ENCODE data around the gene HECTD4. TPM values are rescaled to one million over a fixed set of nuclear protein-coding genes. Genes with fewer than 3 reads are reported as not detected.
"Not testable (repeated sequence)": the region's sequence is repeated elsewhere in the genome, so short reads cannot be mapped to it uniquely, and the experiment has no call there.

The HECTD4 gene
- total RNA-seq, 1 donor from 2014 or later = 28.2 TPM

DNA sequence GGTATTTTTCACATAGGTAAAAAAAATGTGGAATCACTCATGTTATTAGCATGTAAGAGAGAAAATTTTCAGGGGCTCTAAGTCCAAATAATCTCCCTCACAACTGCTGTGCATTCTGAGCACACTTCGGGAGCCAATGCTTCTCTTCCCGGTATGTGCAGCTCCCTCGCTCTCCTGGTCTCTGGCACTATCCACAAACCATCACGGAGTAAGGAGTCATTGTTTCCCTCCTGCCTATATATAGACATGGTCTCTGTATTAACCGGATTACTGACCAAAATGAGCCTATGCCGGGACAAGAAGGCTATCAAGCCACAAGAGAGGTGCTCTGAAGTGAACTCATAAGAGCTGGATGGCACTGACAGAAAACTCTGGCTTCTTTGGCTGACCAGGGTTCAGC is 13.4 kb downstream of the HECTD4 start:
- no peak for DNase-seq (ENCODE audit: low spot score)
- intact Hi-C loops (cut with DNase I) = no loop called here

DNA sequence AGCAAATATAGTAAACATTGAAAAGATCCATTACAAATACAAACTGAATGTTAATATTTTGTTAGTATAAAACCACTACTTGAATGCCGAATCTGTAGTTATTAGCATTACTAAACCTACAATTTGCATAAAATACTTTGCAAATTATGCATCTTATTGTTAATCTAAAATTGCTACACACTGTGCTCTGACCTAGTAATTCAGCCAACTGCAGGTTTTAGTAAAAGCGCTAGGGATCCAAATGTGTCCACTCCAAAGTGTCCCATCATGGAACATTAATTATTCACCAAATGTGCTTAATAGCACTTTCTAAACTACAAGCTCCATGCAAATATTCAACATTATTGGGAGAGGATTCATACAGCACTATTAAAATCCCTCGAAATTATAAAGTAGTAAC is 14.3 kb downstream of the HECTD4 start:
- DNase-seq (ENCODE audit: low spot score) = no peak
- intact Hi-C loops (cut with DNase I) = no loop called here

DNA sequence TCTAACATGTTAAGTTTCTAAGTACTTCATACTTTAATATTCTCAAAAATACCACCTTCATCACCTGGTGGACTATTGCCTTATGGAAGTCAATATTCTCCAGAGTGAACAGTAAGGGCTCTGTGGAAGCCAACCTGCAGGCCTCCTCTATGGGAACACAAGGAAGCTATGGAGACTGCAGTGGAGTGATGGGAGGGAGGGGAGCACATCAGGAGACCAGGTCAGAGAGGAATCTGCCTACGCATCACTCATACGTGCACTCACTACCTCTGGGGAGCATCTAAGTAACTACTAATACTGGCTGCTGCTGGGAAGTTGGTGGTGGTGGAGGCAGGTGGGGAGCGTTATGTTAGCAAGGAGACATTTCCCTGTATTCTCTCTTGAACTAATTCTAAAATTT is 19.9 kb downstream of the HECTD4 start:
- no peak for DNase-seq (ENCODE audit: low spot score)
- intact Hi-C loops (cut with DNase I) = no loop called here

DNA sequence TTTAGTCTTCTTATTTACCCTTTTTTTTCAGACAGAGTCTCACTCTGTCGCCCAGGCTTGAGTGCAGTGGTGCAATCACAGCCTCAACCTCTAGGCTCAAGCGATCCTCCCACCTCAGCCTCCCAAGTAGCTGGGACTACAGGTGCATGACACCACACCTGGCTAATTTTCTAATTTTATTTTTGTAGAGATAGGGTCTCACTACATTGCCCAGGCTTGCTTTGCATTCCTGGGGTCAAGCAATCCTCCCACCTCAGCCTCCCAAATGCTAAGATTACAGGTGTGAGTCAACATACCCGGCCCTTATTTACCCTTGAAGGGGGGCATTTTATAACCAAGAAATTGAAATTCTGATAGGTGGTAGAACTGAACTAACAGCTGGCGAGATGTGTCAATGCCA is 21.0 kb downstream of the HECTD4 start:
- intact Hi-C loops (cut with DNase I) = no loop called here
- no peak for DNase-seq (ENCODE audit: low spot score)

DNA sequence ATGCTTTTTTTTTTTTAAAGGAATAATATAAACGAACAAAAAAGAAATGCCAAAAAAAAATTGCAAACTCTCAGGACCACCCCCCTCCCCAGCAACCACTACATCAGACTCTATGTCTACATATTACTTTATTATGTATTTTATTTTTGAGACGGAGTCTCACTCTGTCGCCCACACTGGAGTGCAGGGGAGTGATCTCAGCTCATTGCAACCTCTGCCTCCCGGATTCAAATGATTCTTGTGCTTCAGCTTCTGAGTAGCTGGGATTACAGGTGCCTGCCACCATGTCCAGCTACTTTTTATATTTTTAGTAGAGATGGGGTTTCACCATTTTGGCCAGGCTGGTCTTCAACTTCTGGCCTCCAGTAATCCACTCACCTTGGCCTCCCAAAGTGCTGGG is 22.9 kb downstream of the HECTD4 start:
- intact Hi-C loops (cut with DNase I) = no loop called here
- DNase-seq (ENCODE audit: low spot score) = no peak

DNA sequence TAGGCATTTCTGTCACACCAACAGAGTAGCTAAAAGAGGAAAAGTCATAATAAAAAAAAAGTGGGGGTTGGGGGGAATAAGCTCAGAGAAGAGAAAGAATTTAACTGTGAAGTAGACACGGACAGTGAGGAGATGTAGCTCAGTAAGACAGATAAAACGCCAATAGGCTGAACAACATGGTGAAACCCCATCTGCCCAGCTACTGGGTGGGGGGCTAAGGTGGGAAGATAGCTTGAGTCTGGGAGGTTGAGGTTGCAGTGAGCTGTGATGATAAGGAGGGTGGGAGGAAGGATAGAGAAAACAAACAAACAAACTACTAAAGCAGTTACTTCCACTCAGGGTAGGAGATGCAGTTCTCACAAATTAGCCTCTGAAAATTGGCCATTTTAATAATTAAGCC is 25.0 kb downstream of the HECTD4 start:
- DNase-seq (ENCODE audit: low spot score) = no peak

DNA sequence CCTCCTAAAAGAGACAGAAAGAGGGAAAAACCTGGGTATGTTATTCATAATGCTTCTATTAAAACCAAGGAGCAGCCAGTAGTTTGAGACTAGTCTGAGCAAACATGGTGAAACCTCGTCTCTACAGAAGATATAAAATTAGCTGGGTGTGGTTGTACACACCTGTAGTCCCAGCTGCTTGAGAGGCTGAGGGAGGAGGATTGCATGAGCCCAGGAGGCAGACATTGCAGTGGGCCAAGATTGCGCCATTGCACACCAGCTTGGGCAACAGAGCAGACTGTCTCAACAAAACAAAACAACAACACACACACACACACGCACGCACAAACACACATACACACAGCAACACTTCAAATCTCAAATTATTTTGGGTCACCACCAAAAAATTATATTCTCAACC is 27.8 kb downstream of the HECTD4 start:
- intact Hi-C loops (cut with DNase I) = no loop called here
- no peak for DNase-seq (ENCODE audit: low spot score)

More for the DNA sequence above, 25.0 kb downstream of the HECTD4 start:
- intact Hi-C loops (cut with DNase I) = no loop called here

DNA sequence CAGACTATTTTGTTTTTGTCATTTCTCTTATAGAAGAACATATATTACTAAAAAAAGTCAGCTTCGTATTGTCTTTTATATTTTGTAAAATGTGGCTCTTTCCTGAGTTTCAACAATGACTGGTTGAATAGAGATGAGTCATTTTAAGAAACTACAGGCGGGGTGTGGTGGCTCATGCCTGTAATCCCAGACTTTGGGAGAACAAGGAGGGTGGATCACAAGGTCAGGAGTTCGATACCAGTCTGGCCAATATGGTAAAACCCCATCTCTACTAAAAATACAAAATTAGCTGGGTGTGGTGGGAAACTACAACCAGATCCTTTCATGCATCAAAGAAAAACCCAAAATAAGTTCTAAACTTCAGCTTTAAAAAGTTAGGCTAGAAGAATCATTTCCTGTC is 28.8 kb downstream of the HECTD4 start:
- intact Hi-C loops (cut with DNase I) = no loop called here
- DNase-seq (ENCODE audit: low spot score) = no peak

DNA sequence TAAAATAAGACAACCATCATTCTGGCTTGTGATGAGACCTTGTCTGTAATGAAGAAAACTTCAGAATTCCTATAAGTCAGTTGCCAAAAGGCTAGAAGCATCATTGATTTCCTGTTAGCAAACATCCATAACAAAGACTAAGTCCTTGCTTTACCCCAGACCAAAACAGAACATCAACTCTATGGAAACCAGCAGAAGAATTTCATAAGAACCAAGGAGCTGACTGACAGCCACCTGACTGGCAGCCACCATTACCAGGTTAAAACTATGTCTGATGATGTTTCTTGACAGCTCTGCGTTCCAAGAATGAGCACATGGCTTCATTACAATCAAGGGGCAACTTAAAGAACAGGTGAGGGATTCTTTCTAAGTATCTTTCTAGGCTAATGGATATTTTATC is 29.3 kb downstream of the HECTD4 start:
- intact Hi-C loops (cut with DNase I) = no loop called here
- DNase-seq (ENCODE audit: low spot score) = no peak

DNA sequence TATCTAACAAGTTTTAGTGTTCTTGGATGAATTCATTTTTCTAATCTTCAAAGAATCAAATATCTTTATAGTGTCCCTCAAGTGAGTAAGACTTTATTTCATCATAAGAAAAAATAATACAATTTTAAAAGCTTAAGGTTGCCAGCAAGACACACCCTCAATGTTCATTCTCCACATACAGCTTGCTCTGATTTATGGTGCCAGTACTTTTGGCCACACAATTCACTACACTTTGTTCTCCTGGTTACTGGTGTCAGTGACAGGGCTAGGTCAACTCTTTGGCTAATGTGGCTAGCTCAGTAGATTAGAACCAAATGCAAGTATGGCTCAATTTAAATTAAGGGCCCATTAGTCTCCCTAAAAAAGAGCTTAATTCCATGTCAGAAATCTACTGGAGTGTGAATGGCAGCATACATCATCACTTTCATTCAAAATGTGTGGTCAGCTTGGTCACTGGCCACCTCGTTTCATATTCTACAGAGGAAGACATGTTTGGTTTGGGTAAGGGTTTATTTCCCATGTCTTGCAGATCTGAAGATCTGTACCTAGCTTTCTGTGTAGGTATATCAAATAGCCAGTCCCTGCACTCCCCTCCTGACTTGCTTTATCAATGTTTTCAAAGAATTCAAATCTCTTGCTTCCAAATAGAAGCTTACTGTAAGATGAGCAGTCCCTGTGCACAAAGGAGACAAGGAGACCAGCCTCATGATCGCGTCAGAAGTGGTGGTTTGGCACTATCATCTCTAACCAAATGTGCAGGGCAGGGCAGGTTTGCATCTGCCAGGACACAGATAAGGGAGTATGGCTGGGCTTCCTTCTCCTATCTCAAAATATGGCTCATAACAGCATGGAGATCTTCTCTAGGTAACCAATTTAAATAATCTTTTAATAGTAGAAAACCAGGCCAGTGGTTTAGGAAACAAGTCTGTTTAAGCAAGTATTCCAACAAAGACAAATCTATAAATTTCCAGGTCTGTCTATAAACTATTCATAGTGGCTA is 31.3 kb downstream of the HECTD4 start:
- intact Hi-C loops (cut with DNase I) = no loop called here
- DNase-seq (ENCODE audit: low spot score) = no peak

DNA sequence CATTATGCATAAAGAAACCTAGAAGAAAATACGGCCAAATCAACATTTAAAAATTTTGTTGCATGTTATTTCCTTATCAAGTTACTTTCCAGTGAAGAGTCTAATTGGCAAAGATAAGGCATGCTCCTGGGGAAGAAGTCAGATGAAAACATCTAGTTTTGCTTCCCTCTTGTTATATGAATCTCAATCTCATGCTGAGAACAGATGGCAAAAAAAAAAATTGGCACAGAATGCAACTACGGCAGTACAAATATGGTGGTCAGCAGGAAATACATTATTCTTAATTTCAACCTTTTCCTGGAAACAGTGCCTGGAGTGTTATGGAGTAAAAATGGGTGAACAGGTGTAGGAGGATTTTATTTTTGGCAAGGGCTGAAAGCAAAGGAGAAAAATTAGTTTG is 32.8 kb downstream of the HECTD4 start:
- intact Hi-C loops (cut with DNase I) = no loop called here
- DNase-seq (ENCODE audit: low spot score) = no peak

DNA sequence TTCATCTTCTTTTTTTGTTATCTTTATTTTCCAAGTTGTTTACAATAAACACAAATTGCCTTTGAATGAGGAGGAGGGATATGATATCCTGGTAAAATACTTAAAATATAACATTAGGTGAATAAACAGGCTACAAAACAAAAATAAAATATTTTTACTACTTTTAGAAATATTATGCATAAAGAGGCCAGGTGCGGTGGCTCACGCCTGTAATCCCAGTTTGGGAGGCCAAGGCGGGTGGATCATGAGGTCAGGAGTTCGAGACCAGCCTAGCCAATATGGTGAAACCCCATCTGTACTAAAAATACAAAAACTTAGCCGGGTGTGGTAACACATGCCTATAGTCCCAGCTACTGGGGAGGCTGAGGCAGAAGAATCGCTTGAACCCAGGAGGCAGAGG is 33.3 kb downstream of the HECTD4 start:
- intact Hi-C loops (cut with DNase I); DNase-seq (ENCODE audit: low spot score): not testable (repeated sequence)

DNA sequence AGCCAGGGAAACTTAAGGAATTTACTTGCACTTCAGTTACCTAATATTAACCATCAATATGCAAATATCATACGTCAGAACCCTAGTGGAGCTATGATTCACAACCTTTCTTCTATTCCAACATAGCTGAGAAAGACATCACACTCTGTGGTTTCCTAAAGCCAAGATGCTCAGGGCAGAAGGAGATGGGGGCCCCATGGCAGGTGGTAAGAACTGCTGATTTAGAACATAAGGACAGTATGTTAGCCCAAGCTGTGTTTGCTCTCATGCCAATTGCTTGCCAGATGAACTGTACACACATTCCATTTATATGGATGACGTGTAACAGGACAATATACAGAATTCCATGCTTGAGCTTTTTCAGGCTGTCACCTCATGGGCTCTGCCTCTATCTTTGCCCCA is 34.6 kb downstream of the HECTD4 start:
- intact Hi-C loops (cut with DNase I) = no loop called here

DNA sequence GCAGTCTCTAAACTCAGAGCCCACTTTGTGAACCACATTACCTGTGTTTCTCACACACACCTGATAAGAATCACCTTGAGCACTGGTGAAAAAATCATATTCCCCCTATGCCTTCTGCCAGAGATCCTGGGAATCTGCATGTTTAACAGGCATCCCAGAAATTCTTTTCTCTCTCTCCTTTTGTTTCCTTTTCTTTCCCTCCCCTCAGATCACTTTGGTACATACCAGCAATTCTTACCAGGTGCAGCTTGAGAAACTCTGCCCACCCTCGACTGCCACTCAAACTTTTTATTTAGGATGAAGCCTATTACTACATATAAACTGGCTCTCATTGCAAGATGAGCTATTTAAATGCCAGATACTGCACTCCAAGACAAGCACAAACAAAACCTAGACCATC is 36.0 kb downstream of the HECTD4 start:
- DNase-seq (ENCODE audit: low spot score) = no peak
- intact Hi-C loops (cut with DNase I) = no loop called here

More for the DNA sequence above, 34.6 kb downstream of the HECTD4 start:
- DNase-seq (ENCODE audit: low spot score) = no peak

DNA sequence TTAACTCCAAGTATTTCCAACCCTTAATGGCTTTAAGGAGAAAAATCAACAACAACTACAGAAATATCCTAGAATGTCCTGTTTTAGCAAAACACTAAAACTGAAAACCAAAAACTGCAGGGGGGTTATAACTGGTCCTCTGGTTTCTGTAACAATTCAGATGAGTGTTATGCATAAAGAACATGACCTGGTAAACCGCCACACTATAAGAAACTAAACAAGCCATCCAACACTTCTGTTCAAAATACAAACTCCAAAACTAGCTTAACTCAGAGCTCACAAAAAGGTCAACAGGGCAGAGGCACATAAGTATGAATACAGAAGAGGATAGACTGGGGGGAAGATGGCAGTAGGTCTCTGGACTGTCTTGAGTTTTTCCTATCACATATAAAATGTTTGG is 38.0 kb downstream of the HECTD4 start:
- intact Hi-C loops (cut with DNase I) = no loop called here
- no peak for DNase-seq (ENCODE audit: low spot score)

DNA sequence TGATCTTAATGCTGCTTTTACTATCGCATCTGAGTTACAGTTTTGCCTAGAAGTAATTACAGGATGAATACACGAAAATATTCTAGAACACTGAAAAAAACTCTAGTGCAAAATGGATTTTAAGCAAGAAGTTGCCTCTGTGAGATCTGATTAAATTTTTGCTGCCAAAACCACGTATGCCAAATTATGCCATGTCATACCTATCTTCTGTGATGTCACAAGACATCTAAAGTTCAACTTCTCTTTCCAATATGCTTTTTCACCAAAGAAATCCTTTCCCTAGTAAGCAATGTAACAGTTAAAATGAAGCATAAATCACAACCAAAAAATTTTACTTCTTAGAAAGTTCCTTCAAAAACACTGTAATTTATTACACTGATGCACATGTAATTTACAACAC is 39.6 kb downstream of the HECTD4 start:
- intact Hi-C loops (cut with DNase I) = no loop called here
- no peak for DNase-seq (ENCODE audit: low spot score)

DNA sequence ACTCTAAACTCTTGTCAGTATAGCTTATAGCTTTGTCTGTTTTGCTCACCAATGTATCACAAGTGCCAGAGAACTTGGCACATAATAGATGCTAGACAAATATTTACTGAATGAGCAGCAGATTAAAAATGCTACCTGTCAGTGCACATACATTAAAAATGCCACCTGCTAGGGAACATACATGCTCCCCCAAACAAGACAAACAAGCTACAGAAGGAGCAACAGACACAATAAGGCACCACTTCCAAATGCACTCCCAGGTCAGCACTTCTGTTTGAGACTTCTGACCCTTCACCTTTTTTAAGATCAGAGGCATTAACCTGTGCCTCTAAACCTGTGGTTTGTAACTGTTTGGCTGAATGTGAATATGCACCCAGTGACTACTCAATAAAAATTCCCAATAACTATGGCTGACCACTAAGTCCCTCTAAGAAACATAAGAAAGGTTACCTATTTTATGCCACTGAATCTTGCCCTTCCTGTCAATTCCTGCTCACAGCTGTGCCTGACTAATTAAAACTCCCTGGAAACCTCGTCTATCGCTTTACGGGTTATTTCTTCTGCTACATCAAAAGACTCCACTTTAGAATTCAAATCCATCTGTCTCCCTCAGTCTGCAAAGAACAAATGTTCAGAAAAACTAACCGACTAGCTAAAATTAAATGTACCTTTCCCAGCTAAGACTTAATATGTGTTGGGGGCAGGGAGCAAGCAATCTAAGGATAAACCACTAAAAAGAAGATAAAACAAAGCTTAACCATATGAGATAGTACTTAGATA is 41.0 kb downstream of the HECTD4 start:
- intact Hi-C loops (cut with DNase I) = no loop called here
- DNase-seq (ENCODE audit: low spot score) = no peak

DNA sequence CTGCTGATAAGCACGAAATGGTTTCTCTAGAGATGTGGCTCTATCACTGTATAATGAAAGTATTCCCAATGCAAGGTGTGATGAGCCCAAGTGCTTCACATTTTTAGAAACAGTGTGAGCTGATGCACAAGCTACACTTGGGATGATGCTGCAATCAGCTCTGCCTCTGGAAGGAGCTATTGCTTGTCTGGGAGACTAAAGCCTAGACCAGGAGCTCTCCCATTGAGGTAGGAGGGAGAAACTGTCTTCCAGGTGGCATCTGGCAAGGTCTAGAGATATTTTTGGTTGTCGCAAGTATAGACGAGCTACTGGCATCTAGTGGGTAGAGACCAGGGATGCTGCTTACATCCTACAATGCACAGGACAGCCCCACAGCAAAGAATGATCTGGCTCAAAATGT is 42.0 kb downstream of the HECTD4 start:
- intact Hi-C loops (cut with DNase I) = no loop called here
- DNase-seq (ENCODE audit: low spot score) = no peak

DNA sequence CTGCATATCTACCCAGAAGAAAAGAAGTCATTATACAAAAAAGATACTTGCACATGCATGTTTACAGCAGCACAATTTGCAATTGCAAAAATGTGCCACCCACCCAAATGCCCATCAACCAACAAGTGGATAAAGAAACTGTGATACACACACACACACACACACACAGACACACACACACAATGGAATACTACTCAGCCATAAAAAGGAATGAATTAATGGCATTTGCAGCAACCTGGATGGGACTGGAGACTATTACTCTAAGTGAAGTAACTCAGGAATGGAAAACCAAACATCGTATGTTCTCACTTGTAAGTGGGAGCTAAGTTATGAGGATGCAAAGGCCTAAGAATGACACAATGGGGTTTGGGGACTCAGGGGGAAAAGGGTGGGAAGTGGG is 47.2 kb downstream of the HECTD4 start:
- intact Hi-C loops (cut with DNase I) = not testable (repeated sequence)

DNA sequence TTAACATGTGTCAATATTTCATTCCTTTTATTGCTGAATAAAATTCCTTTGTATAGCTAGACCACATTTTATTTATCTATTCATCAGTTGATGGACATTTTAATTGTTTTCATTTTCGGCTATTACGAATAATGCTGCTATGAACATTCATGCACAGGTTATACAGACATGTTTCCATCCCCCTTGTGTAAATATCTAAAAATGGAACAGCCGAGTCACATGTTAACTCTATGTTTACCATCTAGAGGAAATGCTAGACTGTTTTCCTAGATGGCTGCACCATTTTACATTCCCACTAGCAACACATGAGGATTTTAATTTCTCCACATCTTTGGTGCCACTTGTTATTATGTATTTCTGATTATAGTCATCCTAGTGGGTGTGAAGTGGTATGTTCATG is 49.2 kb downstream of the HECTD4 start:
- intact Hi-C loops (cut with DNase I) = no loop called here
- no peak for DNase-seq (ENCODE audit: low spot score)

More for the DNA sequence above, 47.2 kb downstream of the HECTD4 start:
- DNase-seq (ENCODE audit: low spot score) = not testable (repeated sequence)

DNA sequence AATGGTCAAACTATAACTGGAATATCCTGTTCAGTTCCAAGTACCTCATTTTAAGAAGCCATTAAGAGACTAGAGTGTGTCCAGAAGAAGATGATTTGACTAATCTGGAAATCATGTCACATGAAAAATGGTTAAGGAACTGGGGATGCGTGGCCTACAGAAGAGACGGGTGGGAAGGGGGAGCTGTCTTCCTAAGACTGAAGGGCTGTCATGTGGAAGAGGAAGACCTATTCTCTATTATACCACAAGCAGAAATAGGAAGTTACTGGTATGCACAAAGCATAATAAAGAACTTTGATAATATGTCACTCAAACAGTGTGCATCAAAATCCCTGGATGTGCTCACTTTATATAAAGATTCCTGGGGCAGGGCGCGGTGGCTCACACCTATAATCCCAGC is 50.3 kb downstream of the HECTD4 start:
- intact Hi-C loops (cut with DNase I) = no loop called here
- no peak for DNase-seq (ENCODE audit: low spot score)

Data from cardiac septum (tissue), 1 donor.